Pancreas (tissue), 10 donors: ENCODE data around the gene VAMP4. TPM values are rescaled to one million over a fixed set of nuclear protein-coding genes. Genes with fewer than 3 reads are reported as not detected.

Source experiments
- ATAC-seq, 4 donors: fragments of 200-7000 bp; cut with Tn5 transposase; one replicate each; pipeline versions ENCODE4 v1.8.0 to v1.9.1; 2020; ENCODE audit warnings: mild to moderate bottlenecking in 4 of 4, moderate library complexity in 4 of 4
- DNase-seq, 6 donors: peaks; one replicate each; pipeline ENCODE4 v3.0.0-alpha.2; 2020
- FAIRE-seq: peaks from 2 replicates; lab custom pipeline; 2012; peaks lifted over from hg19 to GRCh38; lab: Jason Lieb, UNC
- H3K27ac ChIP-seq, 4 donors: fragments of 200-600 bp; sonication (generic); 1 replicate in 3 of 4; 2 replicates in 1 of 4; pipeline versions ENCODE4 v1.5.0 to v1.8.0; 2020
- H3K27me3 ChIP-seq, 4 donors: fragments of 200-600 bp; one replicate each; pipeline ENCODE4 v1.8.0; 2021
- H3K36me3 ChIP-seq, 3 donors: fragments of 200-600 bp; sonication (generic) in 1 of 3; one replicate each; pipeline versions ENCODE4 v1.5.0 to v1.8.0; 2020 to 2021
- H3K4me1 ChIP-seq, 3 donors: fragments of 200-600 bp; one replicate each; pipeline ENCODE4 v1.8.0; 2021
- H3K4me3 ChIP-seq, 4 donors: fragments of 200-600 bp; sonication (generic) in 2 of 4; one replicate each; pipeline versions ENCODE4 v1.5.0 to v1.8.0; 2020 to 2021
- H3K9me3 ChIP-seq, 4 donors: fragments of 200-600 bp; one replicate each; pipeline ENCODE4 v1.8.0; 2021
- CTCF ChIP-seq, 4 donors: fragments of 200-600 bp; sonication (generic) in 3 of 4; IDR thresholded peaks; one replicate each; pipeline versions ENCODE4 v1.5.0 to v1.8.0; 2021; ENCODE audit warnings: antibody characterized with exemption in 4 of 4
- WGBS, 2 donors: extraction: QIAGEN DNeasy Blood & Tissue Kit; methylation state at CpG; one replicate each; pipeline ENCODE4 v1.1.7; 2013; 5-methylcytosine and 5-hydroxymethylcytosine counted together
- intact Hi-C, 3 donors: fragments of 100-400 bp; cut with DNase I; formaldehyde crosslinking; loops; one replicate each; pipeline versions ENCODE4 v1.11.1 to v1.14.2; 2022
- polyA plus RNA-seq, 2 donors: library from polyadenylated mRNA; stranded (reverse); fragments of 200-250 nt; gene quantifications; one replicate each; pipeline ENCODE4 v1.2.3, GENCODE V29; 2013
- total RNA-seq, 6 donors: library from RNA; stranded (reverse); fragmentation: NEBNext Ultra II Directional in 4 of 6; extraction: Animal tissue kit (Norgen Biotek cat#: 25700) in 4 of 6; gene quantifications; one replicate each; pipeline versions ENCODE4 v1.2.1 to v1.2.4, GENCODE V29; 2021 to 2023
- donor health status: healthy with polysubstance abuse.
- donor health status: DM: no; HTN: no; CAD: no; lungs with moderate emphysema.
- donor health status: DM: no; HTN: no; CAD: no.
- donor health status: control.
- donor health status: control.
- donor health status: Bipolar disorder and iron deficiency.
- donor health status: DM: yes; HTN: yes; CAD: no.
- donor health status: DM: no; HTN: no; CAD: no.
- donor health status: DM: no; HTN: no; CAD: no.
- donor health status: DM: yes; HTN: yes; CAD: no.

Gene VAMP4
- total RNA-seq (1 to 10 TPM; 5.8 to 7.5 (median 6.2) TPM), polyA plus RNA-seq (1 to 10 TPM; 3.2 to 7.6 TPM)

- Histone ChIP-seq H3K36me3 (peaks cover 0 to 2% (median under 1%) of the 10 kb centered on the region in 3 donors), H3K27me3 (no peaks in the 10 kb centered on the region), H3K27ac (peak within 1 kb of the TSS; percentile 77 to 93 (median 87)), H3K9me3 (no peaks in the 10 kb centered on the region), H3K4me1 (peaks cover 0 to 26% (median 11%) of the 10 kb centered on the region in 3 donors), H3K4me3 (peak within 1 kb of the TSS; percentile 67 to 99 (median 80))
- 0 to 1% methylated on average over 57 of the region's 57 CpGs for WGBS, 2 donors
- FAIRE-seq (no peak), DNase-seq (peak; percentile 83 to 93 (median 88)), ATAC-seq (peak; percentile 96 to 98 (median 97))
- TF ChIP-seq CTCF (IDR thresholded peaks at IDR 0.05) = no peak
- intact Hi-C loops = no loop called here
These were observed at the start of gene VAMP4 for GRCh38 chr1:171741872-171742576. Gene VAMP4, minus strand, starts transcription at chr1:171742065. Its CDS starts 3,651 bp downstream, at chr1:171738414.

- DNase-seq = no peak
- 85 to 93% methylated on average over 6 of the region's 6 CpGs for WGBS, 2 donors
- Histone ChIP-seq H3K36me3 (peaks cover 3 to 76% (median 14%) of the 10 kb centered on the region in 3 donors), H3K4me1 (no peaks in the 10 kb centered on the region), H3K27me3 (no peaks in the 10 kb centered on the region), H3K4me3 (no peak overlapping the region), H3K9me3 (no peaks in the 10 kb centered on the region), H3K27ac (no peak overlapping the region)
- intact Hi-C loops = no loop called here
- no peak for TF ChIP-seq CTCF (IDR thresholded peaks at IDR 0.05)
- no peak for ATAC-seq
- FAIRE-seq = no peak
These were observed 48.5 kb upstream of the VAMP4 start for GRCh38 chr1:171790318-171790717.

- H3K4me1 ChIP-seq = peaks cover 0 to 7% (median 5%) of the 10 kb centered on the region in 3 donors
- 87 to 88% methylated on average over 5 of the region's 5 CpGs for WGBS, 2 donors
- no peak for FAIRE-seq
These were observed 46.8 kb upstream of the VAMP4 start for GRCh38 chr1:171788696-171789095.

GRCh38 chr1:171787686-171788480 is 46.0 kb upstream of the VAMP4 start:
- Histone ChIP-seq H3K27me3 (no peaks in the 10 kb centered on the region), H3K4me3 (no peak overlapping the region), H3K4me1 (peaks cover 0 to 14% (median 5%) of the 10 kb centered on the region in 3 donors), H3K36me3 (peaks cover 3 to 57% (median 17%) of the 10 kb centered on the region in 3 donors), H3K27ac (no peak overlapping the region), H3K9me3 (no peaks in the 10 kb centered on the region)
- no peak for TF ChIP-seq CTCF (IDR thresholded peaks at IDR 0.05)
- no peak for ATAC-seq
- DNase-seq = no peak
- FAIRE-seq = no peak
- intact Hi-C loops = no loop called here
- 90 to 93% methylated on average over 15 of the region's 15 CpGs for WGBS, 2 donors

More at GRCh38 chr1:171788696-171789095, 46.8 kb upstream of the VAMP4 start:
- intact Hi-C loops = no loop called here
- Histone ChIP-seq H3K4me3 (no peak overlapping the region), H3K27me3 (no peaks in the 10 kb centered on the region), H3K36me3 (peaks cover 3 to 65% (median 17%) of the 10 kb centered on the region in 3 donors), H3K9me3 (no peaks in the 10 kb centered on the region), H3K27ac (peak overlapping the region in 1 of 4 donors; percentile 37)
- TF ChIP-seq CTCF (IDR thresholded peaks at IDR 0.05) = no peak
- peak in 1 of 6 donors; percentile 30 for DNase-seq
- ATAC-seq = peak in 3 of 4 donors; percentile 51 to 90 (median 74)
